Nephron progenitor cell (in vitro differentiated cells): ENCODE data around the gene CLASRP.

ENCODE experiments used
- DNase-seq: peaks from one replicate; pipeline ENCODE4 v3.0.0; 2021
- H3K27ac Mint-ChIP-seq: 2 replicates; pipeline ENCODE4 v1.8.0; 2021; ENCODE audit warnings: mild to moderate bottlenecking, moderate library complexity, mixed read lengths
- H3K27me3 Mint-ChIP-seq: 2 replicates; pipeline ENCODE4 v1.8.0; 2021; ENCODE audit warnings: mild to moderate bottlenecking, low read depth, mixed read lengths; ENCODE audit not compliant: poor library complexity
- H3K36me3 Mint-ChIP-seq: 2 replicates; pipeline ENCODE4 v1.8.0; 2021; ENCODE audit warnings: low read depth, mixed read lengths
- H3K4me1 Mint-ChIP-seq: 2 replicates; pipeline ENCODE4 v1.8.0; 2021; ENCODE audit warnings: mixed read lengths
- H3K4me3 Mint-ChIP-seq: 2 replicates; pipeline ENCODE4 v1.8.0; 2021; ENCODE audit warnings: mild to moderate bottlenecking, moderate library complexity, mixed read lengths
- H3K9me3 Mint-ChIP-seq: 2 replicates; pipeline ENCODE4 v1.8.0; 2021; ENCODE audit warnings: mild to moderate bottlenecking, moderate library complexity, mixed read lengths
- TF ChIP-seq, protein P1 (sequence below): fragments of 200-600 bp; sonication (generic); IDR thresholded peaks from 2 replicates; pipeline ENCODE4 v1.5.0; 2021; ENCODE audit warnings: antibody characterized with exemption

Gene CLASRP

GRCh38 chr19:45078390-45079062 lies 39.7 kb downstream of the CLASRP start:
- Mint-ChIP-seq H3K27ac (no peak overlapping the region), H3K36me3 (peaks cover 22% of the 10 kb centered on the region), H3K4me3 (peak overlapping the region; percentile 100), H3K27me3 (peaks cover 40% of the 10 kb centered on the region), H3K9me3 (no peaks in the 10 kb centered on the region), H3K4me1 (peaks cover 49% of the 10 kb centered on the region)
- TF ChIP-seq, protein P1, sequence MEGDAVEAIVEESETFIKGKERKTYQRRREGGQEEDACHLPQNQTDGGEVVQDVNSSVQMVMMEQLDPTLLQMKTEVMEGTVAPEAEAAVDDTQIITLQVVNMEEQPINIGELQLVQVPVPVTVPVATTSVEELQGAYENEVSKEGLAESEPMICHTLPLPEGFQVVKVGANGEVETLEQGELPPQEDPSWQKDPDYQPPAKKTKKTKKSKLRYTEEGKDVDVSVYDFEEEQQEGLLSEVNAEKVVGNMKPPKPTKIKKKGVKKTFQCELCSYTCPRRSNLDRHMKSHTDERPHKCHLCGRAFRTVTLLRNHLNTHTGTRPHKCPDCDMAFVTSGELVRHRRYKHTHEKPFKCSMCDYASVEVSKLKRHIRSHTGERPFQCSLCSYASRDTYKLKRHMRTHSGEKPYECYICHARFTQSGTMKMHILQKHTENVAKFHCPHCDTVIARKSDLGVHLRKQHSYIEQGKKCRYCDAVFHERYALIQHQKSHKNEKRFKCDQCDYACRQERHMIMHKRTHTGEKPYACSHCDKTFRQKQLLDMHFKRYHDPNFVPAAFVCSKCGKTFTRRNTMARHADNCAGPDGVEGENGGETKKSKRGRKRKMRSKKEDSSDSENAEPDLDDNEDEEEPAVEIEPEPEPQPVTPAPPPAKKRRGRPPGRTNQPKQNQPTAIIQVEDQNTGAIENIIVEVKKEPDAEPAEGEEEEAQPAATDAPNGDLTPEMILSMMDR, result no peak
- no peak for DNase-seq

- peak within 1 kb of the TSS; percentile 100 for H3K4me3 Mint-ChIP-seq
- H3K9me3 Mint-ChIP-seq, result no peaks in the 10 kb centered on the region
- TF ChIP-seq, protein P1, result peak; percentile 14
- H3K36me3 Mint-ChIP-seq, result peaks cover 22% of the 10 kb centered on the region
- H3K27ac Mint-ChIP-seq, result peak within 1 kb of the TSS; percentile 81
- peaks cover 49% of the 10 kb centered on the region for H3K4me1 Mint-ChIP-seq
- DNase-seq, result peak; percentile 84
- H3K27me3 Mint-ChIP-seq, result peaks cover 39% of the 10 kb centered on the region
These were observed 40.4 kb downstream of the CLASRP start, which contains the start of gene GEMIN7 for GRCh38 chr19:45079063-45079910. Gene GEMIN7, plus strand, starts transcription at chr19:45079260. Its CDS starts 10,855 bp downstream, at chr19:45090115.

DNA sequence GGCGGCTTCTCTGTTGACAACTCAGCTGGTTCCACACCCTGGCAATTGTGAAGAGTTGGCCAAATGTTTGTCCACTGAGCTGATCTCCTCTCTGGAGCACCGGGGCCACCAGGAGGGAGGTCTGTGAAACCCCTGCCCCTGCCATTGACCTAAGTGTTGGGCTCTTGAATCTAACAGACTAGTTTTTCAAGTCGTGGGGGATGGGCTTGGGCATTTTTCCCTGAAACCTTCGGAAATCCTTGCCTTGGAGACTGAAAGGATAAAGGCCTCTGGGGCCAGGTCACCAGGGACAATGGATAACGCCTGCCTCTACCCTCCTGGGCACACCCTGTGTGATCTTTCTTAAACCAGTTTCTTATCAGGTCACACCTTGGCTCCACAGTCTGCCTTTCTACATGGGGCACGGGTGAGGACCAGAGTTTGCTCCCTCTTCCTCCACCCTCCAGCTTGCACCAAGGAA lies 41.1 kb downstream of the CLASRP start:
- peaks cover 44% of the 10 kb centered on the region for H3K4me1 Mint-ChIP-seq
- peak overlapping the region; percentile 81 for H3K27ac Mint-ChIP-seq
- no peak for DNase-seq
- no peaks in the 10 kb centered on the region for H3K9me3 Mint-ChIP-seq
- H3K27me3 Mint-ChIP-seq, result peaks cover 32% of the 10 kb centered on the region
- TF ChIP-seq, protein P1, result no peak
- peak overlapping the region; percentile 100 for H3K4me3 Mint-ChIP-seq
- peaks cover 22% of the 10 kb centered on the region for H3K36me3 Mint-ChIP-seq

GRCh38 chr19:45082170-45082569 lies 43.3 kb downstream of the CLASRP start:
- DNase-seq, result no peak
- H3K27me3 Mint-ChIP-seq, result peaks cover 12% of the 10 kb centered on the region
- peak overlapping the region; percentile 62 for H3K27ac Mint-ChIP-seq
- H3K9me3 Mint-ChIP-seq, result no peaks in the 10 kb centered on the region
- H3K36me3 Mint-ChIP-seq, result peaks cover 35% of the 10 kb centered on the region
- H3K4me1 Mint-ChIP-seq, result peaks cover 34% of the 10 kb centered on the region
- H3K4me3 Mint-ChIP-seq, result peak overlapping the region; percentile 74
- TF ChIP-seq, protein P1, result no peak

GRCh38 chr19:45086480-45086879 lies 47.6 kb downstream of the CLASRP start:
- no peak for DNase-seq
- Mint-ChIP-seq H3K27me3 (peaks cover 3% of the 10 kb centered on the region), H3K4me1 (peaks cover 23% of the 10 kb centered on the region), H3K36me3 (peaks cover 50% of the 10 kb centered on the region), H3K9me3 (no peaks in the 10 kb centered on the region), H3K27ac (no peak overlapping the region), H3K4me3 (no peak overlapping the region)
- TF ChIP-seq, protein P1, result no peak
